B cell (primary cell): ENCODE measurements around the gene NACAD. TPM values are rescaled to one million over a fixed set of nuclear protein-coding genes. Genes with fewer than 3 reads are reported as not detected.
A peak's percentile ranks its signal among the peaks of the same experiment; 100 is the strongest.

ENCODE experiments used
- ATAC-seq: fragments of 200-7000 bp; cut with Tn5 transposase; one replicate; pipeline ENCODE4 v1.10.0; 2021; ENCODE audit warnings: low read depth, mild to moderate bottlenecking, moderate number of reproducible peaks, moderate library complexity
- CTCF ChIA-PET: fragments of 350-600 bp; sonication (Branson Sonifier 250); formaldehyde crosslinking; loops from one replicate; lab custom pipeline; 2021; ENCODE audit warnings: antibody characterized with exemption, inconsistent platforms; lab: Charles Lee
- POLR2A ChIA-PET: fragments of 350-600 bp; sonication (Branson Sonifier 250); formaldehyde crosslinking; loops from one replicate; lab custom pipeline; 2021; ENCODE audit warnings: antibody characterized with exemption; lab: Charles Lee
- DNase-seq: peaks from one replicate; pipeline ENCODE4 v3.0.0; 2013
- H2AFZ ChIP-seq: 2 replicates; pipeline ENCODE4 v1.6.1; 2012; ENCODE audit warnings: mild to moderate bottlenecking, low read depth, low read length; ENCODE audit not compliant: insufficient read depth, poor library complexity, severe bottlenecking
- H3K27ac ChIP-seq, 2 donors: 1 replicate in 1 of 2; 2 replicates in 1 of 2; pipeline ENCODE4 v1.5.1; 2012 to 2013; ENCODE audit warnings: low read length in 2 of 2, mild to moderate bottlenecking in 2 of 2, moderate library complexity in 1 of 2
- H3K27me3 ChIP-seq, 4 experiments: fragments of 200-600 bp in 1 of 4; sonication (generic) in 1 of 4; replicated peaks in 1 of 4; 1 replicate in 2 of 4; 2 replicates in 2 of 4; pipeline versions ENCODE4 v1.6.1 to v1.7.0; 2013 to 2016; ENCODE audit warnings: low read length in 3 of 4, mild to moderate bottlenecking in 2 of 4, mixed read lengths in 1 of 4, moderate library complexity in 1 of 4; ENCODE audit not compliant: insufficient read depth in 4 of 4, control insufficient read depth in 3 of 4; ENCODE audit errors: control extremely low read depth in 1 of 4
- H3K36me3 ChIP-seq, 2 experiments: replicated peaks in 1 of 2; 1 replicate in 1 of 2; 2 replicates in 1 of 2; pipeline versions ENCODE4 v1.6.1 to v1.7.1; 2013; ENCODE audit warnings: low read length in 1 of 2; ENCODE audit not compliant: insufficient read depth in 2 of 2, control insufficient read depth in 1 of 2; ENCODE audit errors: control extremely low read depth in 1 of 2, extremely low read depth in 1 of 2
- H3K4me1 ChIP-seq, 2 donors: fragments of 200-600 bp in 1 of 2; sonication (generic) in 1 of 2; 1 replicate in 1 of 2; 2 replicates in 1 of 2; pipeline versions ENCODE4 v1.5.1 to v1.6.1; 2013 to 2017; ENCODE audit warnings: low read length in 2 of 2; ENCODE audit not compliant: control insufficient read depth in 2 of 2, insufficient read depth in 2 of 2
- H3K4me2 ChIP-seq: replicated peaks from 2 replicates; pipeline ENCODE3; 2012; ENCODE audit warnings: mild to moderate bottlenecking, low read depth, low read length; ENCODE audit not compliant: poor library complexity, severe bottlenecking
- H3K4me3 ChIP-seq, 5 experiments: fragments of 200-600 bp in 1 of 5; sonication (generic) in 1 of 5; 1 replicate in 3 of 5; 2 replicates in 2 of 5; pipeline versions ENCODE4 v1.5.1 to v1.7.0; 2011 to 2016; ENCODE audit warnings: low read length in 4 of 5, mild to moderate bottlenecking in 4 of 5, low read depth in 2 of 5, control low read depth in 1 of 5, moderate library complexity in 1 of 5; ENCODE audit not compliant: insufficient read depth in 1 of 5; ENCODE audit errors: control extremely low read depth in 1 of 5, extremely low read depth in 1 of 5
- H3K79me2 ChIP-seq: fragments of 200-600 bp; sonication (generic); one replicate; pipeline ENCODE4 v1.6.0; 2016; ENCODE audit warnings: low read length; ENCODE audit not compliant: control insufficient read depth, insufficient read depth
- H3K9ac ChIP-seq: fragments of 200-600 bp; sonication (generic); 2 replicates; pipeline ENCODE4 v1.6.1; 2017; ENCODE audit warnings: mild to moderate bottlenecking, low read length, moderate library complexity
- H3K9me3 ChIP-seq, 3 donors: one replicate each; pipeline versions ENCODE4 v1.6.1 to v1.7.1; 2013; ENCODE audit warnings: low read length in 2 of 3; ENCODE audit not compliant: control insufficient read depth in 2 of 3, insufficient read depth in 1 of 3; ENCODE audit errors: control extremely low read depth in 1 of 3
- H4K20me1 ChIP-seq: 2 replicates; pipeline ENCODE4 v1.6.0; 2012; ENCODE audit warnings: mild to moderate bottlenecking, low read length; ENCODE audit not compliant: insufficient read depth, control insufficient read depth, poor library complexity, severe bottlenecking
- H3K27ac Mint-ChIP-seq: one replicate; pipeline ENCODE4 v1.8.0; 2021; ENCODE audit warnings: mixed read lengths
- H3K27me3 Mint-ChIP-seq: one replicate; pipeline ENCODE4 v1.8.0; 2021; ENCODE audit warnings: mixed read lengths
- H3K4me1 Mint-ChIP-seq: one replicate; pipeline ENCODE4 v1.8.0; 2021; ENCODE audit warnings: mixed read lengths
- H3K4me3 Mint-ChIP-seq: one replicate; pipeline ENCODE4 v1.8.0; 2021; ENCODE audit warnings: mixed read lengths
- H3K9me3 Mint-ChIP-seq: one replicate; pipeline ENCODE4 v1.8.0; 2022; ENCODE audit warnings: mixed read lengths; ENCODE audit not compliant: insufficient read depth
- EZH2 ChIP-seq: IDR thresholded peaks from 2 replicates; pipeline ENCODE4 v1.6.1; 2012; ENCODE audit warnings: borderline replicate concordance, low read depth, mild to moderate bottlenecking, moderate library complexity, low read length; ENCODE audit not compliant: insufficient read depth, poor library complexity, severe bottlenecking
- WGBS: methylation state at CpG from one replicate; pipeline ENCODE4 v1.1.5; 2013; ENCODE audit warnings: missing lambda C conversion rate; ENCODE audit not compliant: insufficient coverage; 5-methylcytosine and 5-hydroxymethylcytosine counted together
- intact Hi-C: fragments of 100-400 bp; cut with micrococcal nuclease; formaldehyde crosslinking; loops from one replicate; pipeline ENCODE4 v1.10.0; 2022
- polyA plus RNA-seq: library from polyadenylated mRNA; depleted of rRNA; stranded (reverse); fragments of >200 nt; gene quantifications from 2 replicates; pipeline ENCODE4 v1.2.3, GENCODE V29; 2012
- total RNA-seq, 2 donors: library from RNA; stranded (reverse); fragments of 120-200 nt in 1 of 2; gene quantifications; 1 replicate in 1 of 2; 2 replicates in 1 of 2; pipeline versions ENCODE4 v1.2.3 to v1.2.4, GENCODE V29; 2013 to 2022
- TF ChIP-seq, protein P1 (sequence below): fragments of 200-600 bp; IDR thresholded peaks from one replicate; pipeline ENCODE4 v1.8.0; 2022; ENCODE audit warnings: antibody characterized with exemption, mild to moderate bottlenecking

The NACAD gene
- total and polyA plus RNA-seq, 2 donors (not counting 1 experiment from before 2014, with no cell fraction given): 0.04 to 0.49 TPM

DNA sequence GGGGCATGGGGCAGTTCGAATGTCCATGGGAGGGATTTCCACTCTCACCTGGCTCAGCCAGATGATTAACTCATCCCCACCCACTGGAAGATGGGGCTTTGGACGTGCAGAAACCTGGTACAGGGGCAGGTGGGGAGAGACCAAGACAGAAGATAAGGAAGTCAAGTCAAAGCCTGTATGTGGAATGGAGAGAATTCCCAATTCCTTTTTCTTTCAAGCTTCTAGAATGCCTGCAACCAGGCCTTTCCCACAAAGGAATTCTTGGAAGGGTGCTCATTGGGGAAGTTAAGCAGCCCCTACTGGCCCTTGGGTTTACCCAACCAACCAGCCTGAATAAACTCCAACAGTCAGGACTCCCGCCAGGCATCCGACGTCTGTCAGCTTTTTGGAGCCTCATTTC is 49.7 kb downstream of the NACAD start:
- Histone ChIP-seq H3K4me1 (peaks cover 24 to 37% of the 10 kb centered on the region in 2 donors), H3K27ac (peak overlapping the region in 1 of 2 donors; percentile 17)

DNA sequence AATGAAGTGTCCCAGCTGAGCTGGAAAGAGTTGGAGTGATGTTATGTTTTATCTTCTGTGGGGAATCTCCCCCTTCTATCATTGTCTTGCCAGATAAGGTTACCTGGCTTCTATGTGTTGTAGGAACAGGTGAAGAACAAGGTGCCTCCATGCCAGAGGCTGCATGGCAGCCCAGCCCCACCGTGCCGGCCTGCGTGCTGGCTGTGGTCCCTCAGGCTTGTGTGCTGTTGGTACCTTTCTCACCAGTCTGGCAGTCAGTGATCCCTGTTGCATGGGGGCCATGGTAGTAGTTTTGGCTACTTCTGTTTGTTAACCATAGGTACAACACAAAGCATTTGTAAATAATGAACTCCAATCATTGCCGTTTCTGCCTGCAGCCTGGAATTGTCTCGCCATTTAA is 50.9 kb downstream of the NACAD start:
- Histone ChIP-seq H3K79me2 (peaks cover 96% of the 10 kb centered on the region), H3K4me2 (no peak overlapping the region), H3K9ac (no peak overlapping the region), H2AFZ (no peak overlapping the region), H3K27me3 (no peaks in the 10 kb centered on the region), H3K4me1 (peaks cover 29 to 43% of the 10 kb centered on the region in 2 donors), H3K27ac (peak overlapping the region in 1 of 2 donors; percentile 26), H3K9me3 (no peaks in the 10 kb centered on the region), H3K36me3 (peaks cover 2 to 75% of the 10 kb centered on the region in 2 experiments), H4K20me1 (peaks cover 93% of the 10 kb centered on the region), H3K4me3 (no peak overlapping the region)
- H3K27me3 Mint-ChIP-seq: no peaks in the 10 kb centered on the region
- 100% methylated on average over 3 of the region's 5 CpGs for WGBS
- ChIA-PET CTCF (no interaction called here), POLR2A (interaction anchor here (1.7 kb wide), 1 partner anchor 10 kb away, joined by 4 read pairs; no protein-coding TSS in a partner anchor)
- peak overlapping the region; percentile 44 for H3K27ac Mint-ChIP-seq
- H3K4me1 Mint-ChIP-seq: peaks cover 56% of the 10 kb centered on the region
- ATAC-seq: no peak
- TF ChIP-seq, protein P1, sequence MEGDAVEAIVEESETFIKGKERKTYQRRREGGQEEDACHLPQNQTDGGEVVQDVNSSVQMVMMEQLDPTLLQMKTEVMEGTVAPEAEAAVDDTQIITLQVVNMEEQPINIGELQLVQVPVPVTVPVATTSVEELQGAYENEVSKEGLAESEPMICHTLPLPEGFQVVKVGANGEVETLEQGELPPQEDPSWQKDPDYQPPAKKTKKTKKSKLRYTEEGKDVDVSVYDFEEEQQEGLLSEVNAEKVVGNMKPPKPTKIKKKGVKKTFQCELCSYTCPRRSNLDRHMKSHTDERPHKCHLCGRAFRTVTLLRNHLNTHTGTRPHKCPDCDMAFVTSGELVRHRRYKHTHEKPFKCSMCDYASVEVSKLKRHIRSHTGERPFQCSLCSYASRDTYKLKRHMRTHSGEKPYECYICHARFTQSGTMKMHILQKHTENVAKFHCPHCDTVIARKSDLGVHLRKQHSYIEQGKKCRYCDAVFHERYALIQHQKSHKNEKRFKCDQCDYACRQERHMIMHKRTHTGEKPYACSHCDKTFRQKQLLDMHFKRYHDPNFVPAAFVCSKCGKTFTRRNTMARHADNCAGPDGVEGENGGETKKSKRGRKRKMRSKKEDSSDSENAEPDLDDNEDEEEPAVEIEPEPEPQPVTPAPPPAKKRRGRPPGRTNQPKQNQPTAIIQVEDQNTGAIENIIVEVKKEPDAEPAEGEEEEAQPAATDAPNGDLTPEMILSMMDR: no peak
- no peak for TF ChIP-seq EZH2
- H3K9me3 Mint-ChIP-seq: no peaks in the 10 kb centered on the region
- DNase-seq: no peak
- no peak overlapping the region for H3K4me3 Mint-ChIP-seq
- intact Hi-C loops: no loop called here

More for the DNA sequence above, 49.7 kb downstream of the NACAD start:
- DNase-seq: no peak
- no peaks in the 10 kb centered on the region for H3K27me3 Mint-ChIP-seq
- 100% methylated on average over 3 of the region's 5 CpGs for WGBS
- ATAC-seq: no peak
- Histone ChIP-seq H3K9ac (no peak overlapping the region), H4K20me1 (peaks cover 93% of the 10 kb centered on the region), H3K27me3 (no peaks in the 10 kb centered on the region), H2AFZ (no peak overlapping the region), H3K79me2 (peaks cover 95% of the 10 kb centered on the region), H3K9me3 (no peaks in the 10 kb centered on the region), H3K4me2 (no peak overlapping the region), H3K4me3 (no peak overlapping the region), H3K36me3 (peaks cover 2 to 77% of the 10 kb centered on the region in 2 experiments)
- no peak for TF ChIP-seq EZH2
- TF ChIP-seq, protein P1: no peak
- ChIA-PET POLR2A (no interaction called here), CTCF (interaction anchor here (0.6 kb wide), 1 partner anchor 35 kb away, joined by 3 read pairs; no protein-coding TSS in a partner anchor)
- intact Hi-C loops: no loop called here
- peaks cover 51% of the 10 kb centered on the region for H3K4me1 Mint-ChIP-seq
- no peaks in the 10 kb centered on the region for H3K9me3 Mint-ChIP-seq
- no peak overlapping the region for H3K4me3 Mint-ChIP-seq
- no peak overlapping the region for H3K27ac Mint-ChIP-seq
